ENCODE results near the gene DNAJC13. TPM values are rescaled to one million over a fixed set of nuclear protein-coding genes. Genes with fewer than 3 reads are reported as not detected.

Gene DNAJC13
- total RNA-seq, 1 experiment from 2014 or later: 28.5 TPM

DNA sequence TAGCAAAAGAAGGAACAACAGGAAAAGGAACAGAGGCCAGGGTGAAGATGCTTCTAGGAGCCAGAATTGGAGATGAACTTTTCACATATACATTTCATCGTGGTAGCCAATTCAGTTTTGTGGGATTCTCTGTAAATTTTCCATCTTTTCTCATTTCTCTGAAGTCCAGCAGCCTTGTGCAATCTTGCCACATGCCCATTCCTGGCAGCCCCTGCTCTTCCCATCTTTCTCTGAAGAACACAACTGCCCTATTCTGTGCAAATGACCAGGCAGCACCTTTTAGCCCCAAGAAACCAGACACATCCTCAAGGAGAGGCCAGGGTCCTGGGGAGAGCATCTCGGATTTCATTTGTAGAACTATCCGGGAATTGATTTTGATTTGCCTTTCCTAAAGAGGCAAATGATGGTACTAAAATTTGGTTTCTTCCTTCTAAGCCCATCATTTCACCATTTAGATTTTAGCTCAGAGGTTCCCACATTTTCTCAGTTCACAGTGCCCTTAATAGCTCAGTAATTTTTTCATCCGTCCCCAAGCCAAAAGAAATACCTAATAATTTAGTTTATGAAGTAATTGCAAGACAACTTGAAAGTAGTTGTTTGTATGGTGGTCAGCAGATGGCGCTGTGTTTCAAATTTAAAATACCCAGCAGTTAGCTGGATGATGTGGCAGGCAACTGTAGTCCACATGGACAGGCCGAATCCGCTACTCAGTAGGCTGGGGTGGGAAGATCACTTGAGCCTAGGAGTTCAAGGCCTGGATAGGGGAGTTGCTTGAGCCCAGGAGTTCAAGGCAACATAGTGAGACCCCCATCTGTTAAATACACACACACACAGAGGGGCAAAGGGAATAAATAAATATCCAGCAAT is 118.5 kb downstream of the DNAJC13 start:
- ChIA-PET POLR2A (no interaction called here), CTCF (interaction anchor here (0.6 to 2.0 kb wide), 22 partner anchors 11 to 167 kb away, joined by 3 to 35 read pairs (median 4); partner anchors contain the start of gene ACAD11)
- H3K4me3 Mint-ChIP-seq: no peak overlapping the region
- peaks cover 14% of the 10 kb centered on the region for H3K36me3 Mint-ChIP-seq
- peak; percentile 63 for DNase-seq (ENCODE audit: low spot score)
- no peaks in the 10 kb centered on the region for H3K27me3 Mint-ChIP-seq (ENCODE audit: low read depth)
- peak overlapping the region; percentile 67 for H3K27ac Mint-ChIP-seq
- TF ChIP-seq, protein P1, sequence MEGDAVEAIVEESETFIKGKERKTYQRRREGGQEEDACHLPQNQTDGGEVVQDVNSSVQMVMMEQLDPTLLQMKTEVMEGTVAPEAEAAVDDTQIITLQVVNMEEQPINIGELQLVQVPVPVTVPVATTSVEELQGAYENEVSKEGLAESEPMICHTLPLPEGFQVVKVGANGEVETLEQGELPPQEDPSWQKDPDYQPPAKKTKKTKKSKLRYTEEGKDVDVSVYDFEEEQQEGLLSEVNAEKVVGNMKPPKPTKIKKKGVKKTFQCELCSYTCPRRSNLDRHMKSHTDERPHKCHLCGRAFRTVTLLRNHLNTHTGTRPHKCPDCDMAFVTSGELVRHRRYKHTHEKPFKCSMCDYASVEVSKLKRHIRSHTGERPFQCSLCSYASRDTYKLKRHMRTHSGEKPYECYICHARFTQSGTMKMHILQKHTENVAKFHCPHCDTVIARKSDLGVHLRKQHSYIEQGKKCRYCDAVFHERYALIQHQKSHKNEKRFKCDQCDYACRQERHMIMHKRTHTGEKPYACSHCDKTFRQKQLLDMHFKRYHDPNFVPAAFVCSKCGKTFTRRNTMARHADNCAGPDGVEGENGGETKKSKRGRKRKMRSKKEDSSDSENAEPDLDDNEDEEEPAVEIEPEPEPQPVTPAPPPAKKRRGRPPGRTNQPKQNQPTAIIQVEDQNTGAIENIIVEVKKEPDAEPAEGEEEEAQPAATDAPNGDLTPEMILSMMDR (IDR thresholded peaks at IDR 0.05): peak; percentile 73
- TF ChIP-seq PRRX2 (CRISPR knock-in tag; IDR thresholded peaks at IDR 0.05): no peak
- H3K9me3 Mint-ChIP-seq: no peaks in the 10 kb centered on the region
- ATAC-seq: peak; percentile 94
- peaks cover 9% of the 10 kb centered on the region for H3K4me1 Mint-ChIP-seq

DNA sequence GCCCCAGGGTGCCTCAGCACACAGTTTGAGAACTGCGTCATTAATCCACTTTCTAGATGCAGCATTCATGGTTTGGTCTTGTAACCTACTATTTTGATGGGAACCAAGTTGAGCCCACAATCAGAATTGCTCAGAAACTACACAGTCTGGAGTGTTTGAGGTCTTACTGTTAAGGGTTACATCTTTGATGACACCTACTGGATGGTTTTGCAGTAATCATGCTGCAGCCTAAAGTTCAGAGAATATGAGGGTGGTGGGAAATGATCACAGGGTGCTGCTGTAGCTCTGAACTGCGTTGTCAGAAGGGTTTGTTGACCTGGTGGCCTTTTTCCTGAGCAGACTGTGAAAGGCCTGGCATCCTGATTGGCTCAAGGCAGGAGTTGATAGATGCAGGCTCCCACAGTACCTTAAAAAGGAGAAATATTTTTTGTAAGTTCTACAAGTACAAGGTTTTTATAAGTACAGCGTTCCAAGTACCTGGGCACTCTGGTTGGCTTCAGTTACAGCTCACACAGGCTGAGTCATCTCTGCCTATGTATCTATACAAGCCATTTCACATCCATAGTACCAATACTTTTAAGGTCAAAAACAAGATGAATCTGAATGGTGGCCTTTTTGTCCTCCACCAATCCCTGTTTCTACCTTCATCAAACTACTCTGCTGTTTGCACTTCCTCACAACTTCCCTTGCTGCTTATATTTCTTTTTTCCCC is 119.3 kb downstream of the DNAJC13 start:
- CTCF ChIA-PET: interaction anchor here (0.6 to 2.0 kb wide), 22 partner anchors 10 to 166 kb away, joined by 3 to 35 read pairs (median 4); partner anchors contain the start of gene ACAD11
- Mint-ChIP-seq H3K9me3 (no peaks in the 10 kb centered on the region), H3K27me3 (ENCODE audit: low read depth) (no peaks in the 10 kb centered on the region), H3K27ac (no peak overlapping the region), H3K36me3 (peaks cover 8% of the 10 kb centered on the region; the same call in 1 of the 2 replicates), H3K4me3 (no peak overlapping the region), H3K4me1 (peaks cover 9% of the 10 kb centered on the region)
- ATAC-seq (peak; percentile 41), DNase-seq (ENCODE audit: low spot score) (no peak)
- POLR2A ChIA-PET: no interaction called here
- no peak for TF ChIP-seq ZNF671 (CRISPR knock-in tag; IDR thresholded peaks at IDR 0.05)
- TF ChIP-seq, protein P2, sequence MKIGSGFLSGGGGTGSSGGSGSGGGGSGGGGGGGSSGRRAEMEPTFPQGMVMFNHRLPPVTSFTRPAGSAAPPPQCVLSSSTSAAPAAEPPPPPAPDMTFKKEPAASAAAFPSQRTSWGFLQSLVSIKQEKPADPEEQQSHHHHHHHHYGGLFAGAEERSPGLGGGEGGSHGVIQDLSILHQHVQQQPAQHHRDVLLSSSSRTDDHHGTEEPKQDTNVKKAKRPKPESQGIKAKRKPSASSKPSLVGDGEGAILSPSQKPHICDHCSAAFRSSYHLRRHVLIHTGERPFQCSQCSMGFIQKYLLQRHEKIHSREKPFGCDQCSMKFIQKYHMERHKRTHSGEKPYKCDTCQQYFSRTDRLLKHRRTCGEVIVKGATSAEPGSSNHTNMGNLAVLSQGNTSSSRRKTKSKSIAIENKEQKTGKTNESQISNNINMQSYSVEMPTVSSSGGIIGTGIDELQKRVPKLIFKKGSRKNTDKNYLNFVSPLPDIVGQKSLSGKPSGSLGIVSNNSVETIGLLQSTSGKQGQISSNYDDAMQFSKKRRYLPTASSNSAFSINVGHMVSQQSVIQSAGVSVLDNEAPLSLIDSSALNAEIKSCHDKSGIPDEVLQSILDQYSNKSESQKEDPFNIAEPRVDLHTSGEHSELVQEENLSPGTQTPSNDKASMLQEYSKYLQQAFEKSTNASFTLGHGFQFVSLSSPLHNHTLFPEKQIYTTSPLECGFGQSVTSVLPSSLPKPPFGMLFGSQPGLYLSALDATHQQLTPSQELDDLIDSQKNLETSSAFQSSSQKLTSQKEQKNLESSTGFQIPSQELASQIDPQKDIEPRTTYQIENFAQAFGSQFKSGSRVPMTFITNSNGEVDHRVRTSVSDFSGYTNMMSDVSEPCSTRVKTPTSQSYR (CRISPR knock-in tag; IDR thresholded peaks at IDR 0.05): no peak
- TF ChIP-seq JAZF1 (CRISPR knock-in tag; IDR thresholded peaks at IDR 0.05): no peak
- TF ChIP-seq, protein P1 (IDR thresholded peaks at IDR 0.05): no peak
- TF ChIP-seq, protein P3, sequence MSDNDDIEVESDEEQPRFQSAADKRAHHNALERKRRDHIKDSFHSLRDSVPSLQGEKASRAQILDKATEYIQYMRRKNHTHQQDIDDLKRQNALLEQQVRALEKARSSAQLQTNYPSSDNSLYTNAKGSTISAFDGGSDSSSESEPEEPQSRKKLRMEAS (CRISPR knock-in tag; IDR thresholded peaks at IDR 0.05): no peak
- TF ChIP-seq, protein P4, sequence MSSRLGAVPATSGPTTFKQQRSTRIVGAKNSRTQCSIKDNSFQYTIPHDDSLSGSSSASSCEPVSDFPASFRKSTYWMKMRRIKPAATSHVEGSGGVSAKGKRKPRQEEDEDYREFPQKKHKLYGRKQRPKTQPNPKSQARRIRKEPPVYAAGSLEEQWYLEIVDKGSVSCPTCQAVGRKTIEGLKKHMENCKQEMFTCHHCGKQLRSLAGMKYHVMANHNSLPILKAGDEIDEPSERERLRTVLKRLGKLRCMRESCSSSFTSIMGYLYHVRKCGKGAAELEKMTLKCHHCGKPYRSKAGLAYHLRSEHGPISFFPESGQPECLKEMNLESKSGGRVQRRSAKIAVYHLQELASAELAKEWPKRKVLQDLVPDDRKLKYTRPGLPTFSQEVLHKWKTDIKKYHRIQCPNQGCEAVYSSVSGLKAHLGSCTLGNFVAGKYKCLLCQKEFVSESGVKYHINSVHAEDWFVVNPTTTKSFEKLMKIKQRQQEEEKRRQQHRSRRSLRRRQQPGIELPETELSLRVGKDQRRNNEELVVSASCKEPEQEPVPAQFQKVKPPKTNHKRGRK (CRISPR knock-in tag; IDR thresholded peaks at IDR 0.05; ENCODE audit: borderline replicate concordance): no peak
- TF ChIP-seq TP53 (CRISPR knock-in tag; IDR thresholded peaks at IDR 0.05): no peak
- TF ChIP-seq, protein P5, sequence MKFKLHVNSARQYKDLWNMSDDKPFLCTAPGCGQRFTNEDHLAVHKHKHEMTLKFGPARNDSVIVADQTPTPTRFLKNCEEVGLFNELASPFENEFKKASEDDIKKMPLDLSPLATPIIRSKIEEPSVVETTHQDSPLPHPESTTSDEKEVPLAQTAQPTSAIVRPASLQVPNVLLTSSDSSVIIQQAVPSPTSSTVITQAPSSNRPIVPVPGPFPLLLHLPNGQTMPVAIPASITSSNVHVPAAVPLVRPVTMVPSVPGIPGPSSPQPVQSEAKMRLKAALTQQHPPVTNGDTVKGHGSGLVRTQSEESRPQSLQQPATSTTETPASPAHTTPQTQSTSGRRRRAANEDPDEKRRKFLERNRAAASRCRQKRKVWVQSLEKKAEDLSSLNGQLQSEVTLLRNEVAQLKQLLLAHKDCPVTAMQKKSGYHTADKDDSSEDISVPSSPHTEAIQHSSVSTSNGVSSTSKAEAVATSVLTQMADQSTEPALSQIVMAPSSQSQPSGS (CRISPR knock-in tag; IDR thresholded peaks at IDR 0.05; ENCODE audit: borderline replicate concordance, low read depth): no peak
- no peak for TF ChIP-seq IRF2 (CRISPR knock-in tag; IDR thresholded peaks at IDR 0.05; ENCODE audit: borderline replicate concordance, low read depth)
- no peak for TF ChIP-seq FOXJ3 (CRISPR knock-in tag; IDR thresholded peaks at IDR 0.05; ENCODE audit: borderline replicate concordance)
- TF ChIP-seq ZNF232 (CRISPR knock-in tag; IDR thresholded peaks at IDR 0.05): no peak
- TF ChIP-seq GRHL2 (CRISPR knock-in tag; IDR thresholded peaks at IDR 0.05; ENCODE audit: insufficient replicate concordance, severe bottlenecking): no peak
- TF ChIP-seq MXD4 (CRISPR knock-in tag; IDR thresholded peaks at IDR 0.05; ENCODE audit: borderline replicate concordance): no peak
- TF ChIP-seq, protein P6, sequence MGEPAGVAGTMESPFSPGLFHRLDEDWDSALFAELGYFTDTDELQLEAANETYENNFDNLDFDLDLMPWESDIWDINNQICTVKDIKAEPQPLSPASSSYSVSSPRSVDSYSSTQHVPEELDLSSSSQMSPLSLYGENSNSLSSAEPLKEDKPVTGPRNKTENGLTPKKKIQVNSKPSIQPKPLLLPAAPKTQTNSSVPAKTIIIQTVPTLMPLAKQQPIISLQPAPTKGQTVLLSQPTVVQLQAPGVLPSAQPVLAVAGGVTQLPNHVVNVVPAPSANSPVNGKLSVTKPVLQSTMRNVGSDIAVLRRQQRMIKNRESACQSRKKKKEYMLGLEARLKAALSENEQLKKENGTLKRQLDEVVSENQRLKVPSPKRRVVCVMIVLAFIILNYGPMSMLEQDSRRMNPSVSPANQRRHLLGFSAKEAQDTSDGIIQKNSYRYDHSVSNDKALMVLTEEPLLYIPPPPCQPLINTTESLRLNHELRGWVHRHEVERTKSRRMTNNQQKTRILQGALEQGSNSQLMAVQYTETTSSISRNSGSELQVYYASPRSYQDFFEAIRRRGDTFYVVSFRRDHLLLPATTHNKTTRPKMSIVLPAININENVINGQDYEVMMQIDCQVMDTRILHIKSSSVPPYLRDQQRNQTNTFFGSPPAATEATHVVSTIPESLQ (CRISPR knock-in tag; IDR thresholded peaks at IDR 0.05): no peak
- no peak for TF ChIP-seq EMX1 (CRISPR knock-in tag; IDR thresholded peaks at IDR 0.05)
